ENCODE measurements around the gene TP53I13. TPM values are rescaled to one million over a fixed set of nuclear protein-coding genes. Genes with fewer than 3 reads are reported as not detected.

The TP53I13 gene
- total and polyA plus RNA-seq, 2 of the 13 experiments (the other 11 are each of a cell fraction or from before 2014, with no cell fraction given), result 16.9 to 25.7 TPM

DNA sequence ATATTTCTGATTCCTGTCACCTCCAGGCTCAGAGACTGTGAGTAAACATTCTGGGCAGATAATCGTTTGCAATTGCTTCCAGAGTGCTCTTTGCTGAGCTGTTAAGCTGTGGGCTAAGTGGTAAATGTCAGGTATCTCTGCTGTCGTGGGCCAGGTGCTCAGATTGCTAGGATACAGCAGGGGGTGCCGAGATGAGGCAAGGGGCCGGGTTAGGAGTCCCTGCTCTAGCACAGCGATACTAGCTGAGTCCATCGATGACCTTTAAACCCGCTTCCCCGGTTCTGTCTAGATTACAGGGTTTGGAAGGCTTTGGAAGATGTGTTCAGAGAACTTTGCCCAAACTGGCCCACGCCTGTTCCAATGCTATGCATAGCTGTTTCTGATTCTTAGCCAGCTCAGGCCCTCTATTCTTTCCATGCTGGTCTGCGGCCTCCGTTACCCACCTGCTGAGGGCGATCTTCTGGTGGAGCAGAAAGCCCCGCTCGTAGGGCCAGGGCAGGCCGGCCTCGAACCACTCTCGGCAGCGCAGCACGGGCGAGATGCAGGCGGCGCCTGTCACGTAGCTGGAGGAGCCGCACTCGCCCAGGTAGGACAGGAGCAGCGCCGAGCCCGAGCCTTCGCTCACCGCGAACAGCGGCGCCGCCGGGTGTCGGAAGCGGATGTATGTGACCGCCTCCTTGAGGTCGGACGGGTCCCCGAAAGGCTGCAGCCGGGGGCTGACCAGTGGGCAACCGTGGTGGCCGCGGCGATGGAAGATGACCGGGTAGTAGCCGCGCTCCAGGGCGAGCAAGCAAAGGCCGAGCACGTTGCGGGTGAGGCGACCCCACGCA lies 2.6 kb upstream of the TP53I13 start (continued):
- TF ChIP-seq ZNF576 (CRISPR knock-in tag; IDR thresholded peaks at IDR 0.05), result no peak
- no peak for TF ChIP-seq MNT (IDR thresholded peaks at IDR 0.05)
- peak; percentile 71 for TF ChIP-seq ZFX (CRISPR knock-in tag; IDR thresholded peaks at IDR 0.05; ENCODE audit: low read depth)
- no peak for TF ChIP-seq ZNF251 (CRISPR knock-in tag; IDR thresholded peaks at IDR 0.05)
- peak; percentile 53; the same call in 1 of the 2 replicates for TF ChIP-seq RXRA (CRISPR knock-in tag; IDR thresholded peaks at IDR 0.05)
- TF ChIP-seq KDM1A (CRISPR knock-in tag; IDR thresholded peaks at IDR 0.05), result no peak
- 0 out of 2 replicates have a peak, but pooled peaks have one; percentile 18 for TF ChIP-seq MED1 (CRISPR knock-in tag; IDR thresholded peaks at IDR 0.05)
- TF ChIP-seq HNF4G (IDR thresholded peaks at IDR 0.05; ENCODE audit: borderline replicate concordance, low read depth, low read length), result peak; percentile 26; the same call in 1 of the 2 replicates
- no peak for TF ChIP-seq HNF4G (CRISPR knock-in tag; IDR thresholded peaks at IDR 0.05; ENCODE audit: borderline replicate concordance, low read depth)
- no peak for TF ChIP-seq ZBTB20 (CRISPR knock-in tag; IDR thresholded peaks at IDR 0.05; ENCODE audit: borderline replicate concordance, low read depth)
- TF ChIP-seq RBAK (CRISPR knock-in tag; IDR thresholded peaks at IDR 0.05), result no peak
- peak; percentile 82; the same call in 1 of the 2 replicates for TF ChIP-seq THAP7 (CRISPR knock-in tag; IDR thresholded peaks at IDR 0.05)
- no peak for TF ChIP-seq ARNTL (CRISPR knock-in tag; IDR thresholded peaks at IDR 0.05)
- TF ChIP-seq TARDBP (CRISPR knock-in tag; IDR thresholded peaks at IDR 0.05), result peak; percentile 44; the same call in 1 of the 2 replicates
- TF ChIP-seq THYN1 (CRISPR knock-in tag; IDR thresholded peaks at IDR 0.05; ENCODE audit: borderline replicate concordance, low read depth), result no peak
- TF ChIP-seq ZNF317 (CRISPR knock-in tag; IDR thresholded peaks at IDR 0.05), result peak; percentile 82; the same call in 1 of the 2 replicates
- TF ChIP-seq ZNF280B (CRISPR knock-in tag; IDR thresholded peaks at IDR 0.05; ENCODE audit: borderline replicate concordance), result peak; percentile 71
- no peak for TF ChIP-seq SSRP1 (CRISPR knock-in tag; IDR thresholded peaks at IDR 0.05)
- 0 out of 2 replicates have a peak, but pooled peaks have one; percentile 71 for TF ChIP-seq MTERF4 (CRISPR knock-in tag; IDR thresholded peaks at IDR 0.05)
- TF ChIP-seq, protein P1, sequence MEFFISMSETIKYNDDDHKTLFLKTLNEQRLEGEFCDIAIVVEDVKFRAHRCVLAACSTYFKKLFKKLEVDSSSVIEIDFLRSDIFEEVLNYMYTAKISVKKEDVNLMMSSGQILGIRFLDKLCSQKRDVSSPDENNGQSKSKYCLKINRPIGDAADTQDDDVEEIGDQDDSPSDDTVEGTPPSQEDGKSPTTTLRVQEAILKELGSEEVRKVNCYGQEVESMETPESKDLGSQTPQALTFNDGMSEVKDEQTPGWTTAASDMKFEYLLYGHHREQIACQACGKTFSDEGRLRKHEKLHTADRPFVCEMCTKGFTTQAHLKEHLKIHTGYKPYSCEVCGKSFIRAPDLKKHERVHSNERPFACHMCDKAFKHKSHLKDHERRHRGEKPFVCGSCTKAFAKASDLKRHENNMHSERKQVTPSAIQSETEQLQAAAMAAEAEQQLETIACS (CRISPR knock-in tag; IDR thresholded peaks at IDR 0.05), result 0 out of 2 replicates have a peak, but pooled peaks have one; percentile 13
- no peak for TF ChIP-seq PBX2 (CRISPR knock-in tag; IDR thresholded peaks at IDR 0.05)
- TF ChIP-seq GFI1 (CRISPR knock-in tag; IDR thresholded peaks at IDR 0.05; ENCODE audit: borderline replicate concordance), result no peak

Data from HepG2 (cell line).